BE2C (cell line): ENCODE results near the gene MS4A6E.

Experiments
- DNase-seq: peaks from one replicate; pipeline ENCODE4 v3.0.0-alpha.2; 2020
- H3K27me3 ChIP-seq: fragments of 250-450 bp; sonication (Bioruptor Pico); 2 replicates; pipeline ENCODE4 v1.5.1; 2020; ENCODE audit warnings: mild to moderate bottlenecking
- H3K36me3 ChIP-seq: fragments of 250-450 bp; sonication (Bioruptor Pico); 2 replicates; pipeline ENCODE4 v1.5.1; 2020; ENCODE audit warnings: mild to moderate bottlenecking
- H3K4me1 ChIP-seq: fragments of 250-450 bp; sonication (Bioruptor Pico); 2 replicates; pipeline ENCODE4 v1.5.1; 2020
- H3K4me3 ChIP-seq: 2 replicates; pipeline ENCODE4 v1.5.1; 2011; ENCODE audit warnings: low read depth, low read length
- H3K9me3 ChIP-seq: fragments of 250-450 bp; sonication (Bioruptor Pico); 2 replicates; pipeline ENCODE4 v1.5.1; 2020
- CTCF ChIP-seq: IDR thresholded peaks from 2 replicates; pipeline ENCODE4 v1.5.1; 2012; ENCODE audit warnings: mild to moderate bottlenecking, low read depth, low read length

The MS4A6E gene

GRCh38 chr11:60367896-60368295 is 40.8 kb downstream of the MS4A6E start:
- no peak for DNase-seq
- TF ChIP-seq CTCF, result no peak
- no peak overlapping the region for H3K4me3 ChIP-seq
- H3K27me3 ChIP-seq, result no peaks in the 10 kb centered on the region
- H3K9me3 ChIP-seq, result no peaks in the 10 kb centered on the region
- no peaks in the 10 kb centered on the region for H3K36me3 ChIP-seq
- H3K4me1 ChIP-seq, result no peaks in the 10 kb centered on the region

GRCh38 chr11:60370252-60370810 is 43.3 kb downstream of the MS4A6E start:
- Histone ChIP-seq H3K27me3 (no peaks in the 10 kb centered on the region), H3K9me3 (no peaks in the 10 kb centered on the region), H3K4me3 (no peak overlapping the region), H3K36me3 (no peaks in the 10 kb centered on the region), H3K4me1 (no peaks in the 10 kb centered on the region)
- no peak for TF ChIP-seq CTCF
- no peak for DNase-seq

- Histone ChIP-seq H3K36me3 (no peaks in the 10 kb centered on the region), H3K9me3 (no peaks in the 10 kb centered on the region), H3K27me3 (no peaks in the 10 kb centered on the region), H3K4me1 (no peaks in the 10 kb centered on the region), H3K4me3 (no peak overlapping the region)
- DNase-seq, result no peak
- no peak for TF ChIP-seq CTCF
Observed at GRCh38 chr11:60370811-60371298, 43.8 kb downstream of the MS4A6E start.

GRCh38 chr11:60371386-60371785 is 44.3 kb downstream of the MS4A6E start:
- no peaks in the 10 kb centered on the region for H3K36me3 ChIP-seq
- no peak overlapping the region for H3K4me3 ChIP-seq
- TF ChIP-seq CTCF, result no peak
- no peak for DNase-seq
- H3K27me3 ChIP-seq, result no peaks in the 10 kb centered on the region
- no peaks in the 10 kb centered on the region for H3K4me1 ChIP-seq
- H3K9me3 ChIP-seq, result no peaks in the 10 kb centered on the region

GRCh38 chr11:60371854-60372253 is 44.8 kb downstream of the MS4A6E start:
- H3K27me3 ChIP-seq, result no peaks in the 10 kb centered on the region
- no peak for TF ChIP-seq CTCF
- H3K4me3 ChIP-seq, result no peak overlapping the region
- DNase-seq, result no peak
- no peaks in the 10 kb centered on the region for H3K9me3 ChIP-seq
- no peaks in the 10 kb centered on the region for H3K4me1 ChIP-seq
- no peaks in the 10 kb centered on the region for H3K36me3 ChIP-seq

GRCh38 chr11:60372767-60373166 is 45.7 kb downstream of the MS4A6E start:
- Histone ChIP-seq H3K4me1 (no peaks in the 10 kb centered on the region), H3K36me3 (no peaks in the 10 kb centered on the region), H3K4me3 (no peak overlapping the region), H3K9me3 (no peaks in the 10 kb centered on the region), H3K27me3 (no peaks in the 10 kb centered on the region)
- no peak for TF ChIP-seq CTCF
- no peak for DNase-seq
